GM08714 (cell line): ENCODE measurements around the gene FMOD.
"Not testable (repeated sequence)": the region's sequence is repeated elsewhere in the genome, so short reads cannot be mapped to it uniquely, and the experiment has no call there.

Experiments used
- H3K4me3 ChIP-seq: fragments of 200-500 bp; sonication (Bioruptor generic); 2 replicates; pipeline ENCODE4 v1.5.1; 2014; ENCODE audit warnings: mild to moderate bottlenecking, low read length, inconsistent platforms
- ZNF274 ChIP-seq: IDR thresholded peaks from 2 replicates; pipeline ENCODE4 v1.6.1; 2012; ENCODE audit warnings: mild to moderate bottlenecking, low read depth, low read length

FMOD gene

DNA sequence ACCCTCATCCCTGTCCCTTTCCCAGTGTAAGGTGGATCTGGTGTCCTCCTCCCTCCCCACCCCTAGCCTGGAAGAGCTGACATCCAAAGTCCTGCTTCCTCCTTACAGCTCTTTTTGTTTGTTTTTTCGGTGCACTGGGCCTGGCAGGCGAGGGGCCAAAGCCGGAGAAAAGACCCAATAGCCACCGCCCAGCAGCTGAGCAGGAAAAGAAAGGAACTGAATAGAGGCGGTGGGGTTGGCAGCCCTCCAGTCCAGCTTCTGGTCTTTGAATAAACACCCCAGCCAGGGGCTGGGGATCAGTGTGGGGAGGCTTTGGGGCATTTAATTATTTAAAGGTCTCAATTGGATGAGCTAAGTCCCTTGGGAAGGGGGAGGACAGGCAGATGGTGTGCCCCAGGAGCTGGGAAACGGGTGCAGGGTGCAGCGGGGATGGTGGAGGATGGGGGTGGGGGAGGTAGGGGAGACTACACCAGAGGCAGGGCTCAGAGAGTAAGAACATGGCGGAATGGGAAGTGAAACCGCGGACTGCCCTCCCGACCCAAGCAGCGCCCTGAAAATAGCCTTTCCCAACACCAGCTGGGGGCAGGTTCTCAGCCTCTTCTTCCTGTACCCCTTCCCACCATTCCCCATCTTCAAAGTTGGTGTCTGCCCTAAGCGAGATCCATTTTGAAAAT, 25.4 kb downstream of the FMOD start:
- H3K4me3 ChIP-seq = peak overlapping the region; percentile 37; the same call in 1 of the 2 replicates
- TF ChIP-seq ZNF274 = no peak

DNA sequence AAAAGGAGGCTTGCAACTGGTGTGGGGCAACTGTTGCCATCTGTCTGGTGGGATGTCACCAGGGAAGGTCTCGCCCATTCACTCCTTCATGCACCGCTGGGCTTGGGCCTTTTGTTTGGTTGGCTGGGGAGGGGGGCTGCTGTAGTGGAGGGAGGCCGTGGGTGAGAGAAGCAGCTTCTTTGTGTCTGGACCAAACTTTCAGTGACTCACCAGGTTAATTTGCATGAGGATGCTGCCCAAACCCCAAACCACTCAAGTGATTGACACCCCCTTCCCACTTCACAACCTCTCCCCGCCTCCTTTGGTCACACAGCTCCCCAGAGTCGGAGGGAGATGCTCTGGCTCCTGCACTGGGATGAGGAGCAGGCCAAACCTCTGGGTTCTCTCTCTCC, 25.9 kb downstream of the FMOD start:
- TF ChIP-seq ZNF274 = no peak
- peak overlapping the region; percentile 37; the same call in 1 of the 2 replicates for H3K4me3 ChIP-seq

DNA sequence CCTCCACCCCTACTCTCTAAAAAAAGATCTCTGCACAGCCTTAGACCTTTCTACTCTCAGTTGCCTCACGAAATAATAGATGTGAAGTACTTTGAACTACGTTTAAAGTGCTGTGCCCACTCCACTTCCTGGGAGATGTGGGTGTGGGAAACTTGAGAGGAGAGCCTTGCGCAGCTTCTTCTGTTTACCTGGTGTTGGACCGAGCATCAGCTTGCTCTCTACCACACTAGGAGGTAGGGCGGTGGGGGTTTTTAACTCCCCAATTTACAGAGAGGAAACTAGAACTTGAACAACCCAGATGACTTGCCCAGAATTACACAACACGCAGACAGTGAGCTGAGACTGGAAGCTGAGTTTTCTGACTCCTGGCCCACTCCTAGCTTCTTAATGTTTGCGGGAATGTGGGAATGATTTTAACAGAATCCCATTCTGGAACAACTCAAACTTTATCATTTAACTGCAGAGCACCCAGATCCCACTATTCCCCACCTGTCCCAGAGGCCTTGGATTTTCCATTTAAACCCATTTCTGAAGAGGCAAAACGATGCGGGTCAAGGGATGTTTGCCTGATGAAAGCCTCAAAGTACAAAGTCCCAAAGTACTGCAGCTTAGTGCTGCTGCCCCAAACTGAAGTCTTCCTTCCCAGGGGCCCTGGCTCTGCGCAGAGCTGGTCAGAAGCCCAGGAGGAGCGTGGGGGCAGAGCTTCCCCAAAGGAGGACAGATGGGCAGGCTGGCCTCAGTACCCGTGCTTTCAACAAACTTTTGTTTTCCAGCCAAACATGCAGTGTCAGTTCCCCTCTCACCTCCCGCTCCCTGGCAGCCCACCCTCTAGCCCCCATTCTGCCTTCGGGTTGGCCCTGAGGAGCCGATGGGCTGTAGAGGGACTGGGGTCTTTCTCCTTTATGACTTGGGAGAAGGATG, 26.6 kb downstream of the FMOD start:
- peak overlapping the region; percentile 9; the same call in 1 of the 2 replicates for H3K4me3 ChIP-seq
- TF ChIP-seq ZNF274 = no peak

DNA sequence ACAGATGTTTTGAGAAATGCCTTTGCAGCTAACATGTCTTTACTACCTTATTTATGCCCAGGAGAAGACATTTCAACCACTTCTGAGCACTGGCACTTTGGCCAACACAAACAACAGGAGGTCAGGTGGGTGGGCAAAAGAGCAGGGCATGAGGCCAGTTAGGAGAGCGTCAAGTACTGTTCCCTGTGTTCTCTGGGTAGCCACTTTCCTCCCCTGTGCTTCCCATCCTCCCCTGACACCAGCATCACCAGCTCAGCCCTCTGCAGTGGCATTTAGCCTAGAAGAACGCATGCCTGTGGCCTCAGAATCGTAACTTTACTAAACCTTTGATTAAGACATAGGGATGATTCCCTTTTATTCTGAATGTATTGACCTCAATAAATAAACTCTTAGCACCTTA, 27.3 kb downstream of the FMOD start:
- H3K4me3 ChIP-seq = no peak overlapping the region; the same call in 1 of the 2 replicates

DNA sequence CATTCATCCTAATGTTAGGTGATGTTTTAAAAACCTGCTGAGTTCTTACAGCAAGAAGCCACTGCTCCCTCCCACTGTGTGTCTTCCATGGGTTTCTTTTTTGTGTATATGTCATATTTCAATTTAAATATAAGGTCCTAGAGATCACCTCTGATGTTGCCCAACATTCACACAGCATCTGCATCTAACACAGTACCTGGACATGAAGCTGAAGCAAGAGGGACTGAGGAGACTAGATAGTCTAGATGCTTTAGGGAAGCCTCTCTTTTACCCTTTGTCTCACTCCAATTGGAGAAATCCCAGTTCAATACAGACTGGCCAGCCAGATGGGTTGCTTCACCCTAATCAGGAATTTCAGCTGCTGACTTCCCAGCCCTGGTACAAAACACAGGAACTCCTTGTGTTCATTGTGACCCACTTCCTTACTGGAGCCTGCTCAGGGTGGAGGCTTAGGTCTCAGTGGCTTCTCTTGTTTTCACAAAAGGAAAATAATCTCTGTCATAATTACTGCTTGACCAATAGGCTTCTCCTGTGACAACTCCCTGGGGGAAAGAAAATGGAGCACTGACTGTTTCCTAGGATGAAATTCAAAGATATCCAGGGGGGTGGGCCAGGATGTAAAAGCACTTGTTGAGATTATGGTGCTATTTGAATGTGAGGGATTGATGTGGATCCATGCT, 28.3 kb downstream of the FMOD start:
- H3K4me3 ChIP-seq = no peak overlapping the region
- no peak for TF ChIP-seq ZNF274

More for the DNA sequence above, 27.3 kb downstream of the FMOD start:
- TF ChIP-seq ZNF274 = no peak

DNA sequence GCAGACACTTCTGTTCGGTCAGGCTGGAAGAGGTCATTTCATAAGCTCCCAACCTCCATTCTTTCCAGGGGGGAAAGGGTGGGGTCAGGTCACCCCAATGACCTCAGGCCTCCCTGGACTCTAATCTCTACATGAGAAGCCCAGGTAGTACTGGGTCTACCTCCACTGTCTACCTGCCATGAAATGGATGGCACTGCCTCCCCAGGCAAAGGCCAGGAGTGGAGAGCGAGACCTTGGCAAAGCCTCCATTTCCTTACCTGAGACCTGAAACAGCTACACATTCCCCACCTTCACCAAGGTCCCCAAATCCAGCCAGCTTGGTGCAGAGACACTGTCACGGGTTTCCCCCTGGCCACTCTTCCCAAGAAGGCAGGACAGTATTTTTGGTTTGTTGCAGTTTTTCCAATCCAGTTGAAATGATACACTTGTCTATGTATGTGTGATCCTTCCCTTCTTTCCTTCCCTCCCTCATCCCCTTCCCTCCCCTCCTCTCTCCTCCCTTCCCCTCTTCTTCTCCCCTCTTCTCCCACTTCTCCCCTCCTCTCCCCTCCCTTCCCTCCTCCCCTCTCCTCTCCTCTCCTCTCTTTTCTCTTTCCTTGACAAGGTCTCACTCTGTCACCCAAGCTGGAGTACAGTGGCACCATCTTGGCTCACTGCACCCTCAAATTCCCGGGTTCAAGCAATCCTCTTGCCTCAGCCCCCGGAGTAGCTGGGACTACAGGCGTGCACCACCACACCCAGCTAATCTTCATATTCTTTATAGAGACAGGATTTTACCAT, 29.5 kb downstream of the FMOD start:
- no peak for TF ChIP-seq ZNF274
- no peak overlapping the region; the same call in 1 of the 2 replicates for H3K4me3 ChIP-seq

DNA sequence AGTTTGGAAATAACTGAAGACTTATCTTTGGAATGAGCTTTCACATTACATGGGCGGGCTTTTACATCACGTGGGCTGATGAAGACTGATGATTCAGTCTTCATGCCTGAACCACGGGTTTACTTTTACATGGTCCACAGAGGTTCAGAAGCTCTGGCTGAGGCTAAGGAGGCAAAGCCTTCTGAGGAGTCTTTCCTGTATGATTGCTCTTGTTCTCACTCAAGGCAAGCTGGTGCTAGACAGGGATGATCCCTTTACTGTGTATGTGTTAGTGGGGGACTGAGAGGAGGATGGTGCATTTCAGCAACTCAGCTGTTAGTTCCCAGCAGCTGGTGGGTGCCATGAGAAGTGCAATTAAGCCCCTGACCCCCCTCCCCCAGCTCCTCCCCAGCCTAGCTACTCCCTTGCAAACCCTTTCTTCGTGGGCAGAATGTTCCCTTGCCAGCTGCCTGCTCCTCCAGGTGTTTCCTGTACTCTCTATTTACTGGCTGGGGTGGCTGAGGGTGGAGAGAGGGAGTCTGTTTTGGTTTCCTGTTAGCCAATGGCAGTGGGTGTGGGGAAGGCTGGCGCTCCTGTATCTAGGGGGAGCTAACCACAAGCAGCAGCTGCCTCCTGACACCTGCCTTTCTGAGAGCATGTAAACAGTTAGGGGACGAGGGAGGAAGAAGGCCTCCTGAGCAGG, 30.2 kb downstream of the FMOD start:
- TF ChIP-seq ZNF274 = no peak
- H3K4me3 ChIP-seq = no peak overlapping the region; the same call in 1 of the 2 replicates

DNA sequence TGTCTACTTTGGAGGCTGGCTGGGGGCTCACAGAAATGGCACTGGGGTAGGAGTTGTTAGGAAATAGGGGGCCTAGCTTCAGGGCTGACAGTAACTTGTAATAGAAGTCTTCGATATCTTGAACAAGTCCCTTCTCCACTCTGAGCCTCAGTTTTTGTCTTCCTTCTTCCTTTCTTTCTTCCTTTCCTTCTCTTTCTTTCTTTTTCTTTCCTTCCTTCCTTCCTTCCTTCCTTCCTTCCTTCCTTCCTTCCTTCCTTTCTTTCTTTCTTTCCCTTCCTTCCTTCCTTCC, 32.7 kb downstream of the FMOD start:
- TF ChIP-seq ZNF274 = no peak

DNA sequence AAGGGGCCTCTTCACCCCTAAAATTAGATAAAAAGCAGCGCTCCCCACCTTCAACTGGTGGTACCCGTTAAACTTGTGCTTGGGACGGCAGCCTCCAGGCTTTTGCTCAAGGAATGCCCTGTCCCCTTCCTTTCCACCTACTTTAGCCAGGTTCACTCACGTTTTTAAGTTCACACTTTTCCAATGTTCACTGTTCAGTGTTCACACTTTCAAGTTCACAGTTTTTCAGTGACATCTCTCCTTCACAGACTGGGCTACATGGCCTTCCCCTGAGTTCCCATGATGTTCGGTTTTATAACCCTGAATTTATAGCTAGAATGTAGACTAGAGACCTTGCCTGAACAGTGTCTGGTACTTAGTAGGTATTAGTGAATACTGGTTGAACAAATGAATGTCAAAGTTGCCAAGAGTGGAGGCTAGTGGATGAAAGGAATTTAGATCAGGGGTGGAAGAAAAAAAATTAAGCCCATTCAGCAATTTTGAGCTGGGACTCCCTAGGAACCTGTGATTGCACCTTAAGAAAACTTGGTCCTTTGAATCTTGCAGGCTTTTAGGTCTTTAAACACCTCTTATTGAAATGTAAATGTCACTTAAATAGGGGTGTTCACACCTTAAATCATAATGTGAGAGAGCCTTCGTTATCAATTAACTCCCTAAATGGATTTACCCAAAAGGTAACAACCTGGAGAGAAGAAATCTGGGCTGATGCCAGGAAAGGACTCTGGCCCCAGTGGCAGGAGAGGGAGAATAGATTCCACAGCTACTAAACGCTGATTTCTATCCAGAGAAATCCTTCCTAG, 33.3 kb downstream of the FMOD start:
- H3K4me3 ChIP-seq = no peak overlapping the region
- no peak for TF ChIP-seq ZNF274

More for the DNA sequence above, 32.7 kb downstream of the FMOD start:
- no peak overlapping the region for H3K4me3 ChIP-seq

DNA sequence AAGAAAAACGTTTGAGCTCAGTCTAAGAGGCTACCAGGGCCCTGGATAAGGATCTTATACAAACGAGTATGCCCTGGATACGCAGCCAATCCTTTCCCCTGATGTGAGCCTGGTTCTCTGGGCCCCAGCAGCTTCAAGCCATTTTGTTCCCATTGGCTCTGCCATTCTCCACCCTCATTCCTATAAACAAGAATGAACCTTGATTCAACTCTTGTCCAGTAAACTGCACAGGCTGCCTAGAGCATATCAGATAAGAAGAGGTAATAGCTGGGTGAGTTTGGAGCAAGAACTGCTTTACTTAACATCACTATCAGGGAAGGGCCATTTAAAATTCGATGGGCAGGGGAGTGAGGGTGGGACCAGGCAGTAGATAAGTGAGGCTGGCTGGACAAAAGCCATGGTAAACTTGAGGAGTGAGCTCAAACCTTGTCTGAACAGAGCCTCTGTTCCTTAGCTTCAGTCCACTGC, 34.3 kb downstream of the FMOD start:
- TF ChIP-seq ZNF274 = no peak
- no peak overlapping the region for H3K4me3 ChIP-seq

DNA sequence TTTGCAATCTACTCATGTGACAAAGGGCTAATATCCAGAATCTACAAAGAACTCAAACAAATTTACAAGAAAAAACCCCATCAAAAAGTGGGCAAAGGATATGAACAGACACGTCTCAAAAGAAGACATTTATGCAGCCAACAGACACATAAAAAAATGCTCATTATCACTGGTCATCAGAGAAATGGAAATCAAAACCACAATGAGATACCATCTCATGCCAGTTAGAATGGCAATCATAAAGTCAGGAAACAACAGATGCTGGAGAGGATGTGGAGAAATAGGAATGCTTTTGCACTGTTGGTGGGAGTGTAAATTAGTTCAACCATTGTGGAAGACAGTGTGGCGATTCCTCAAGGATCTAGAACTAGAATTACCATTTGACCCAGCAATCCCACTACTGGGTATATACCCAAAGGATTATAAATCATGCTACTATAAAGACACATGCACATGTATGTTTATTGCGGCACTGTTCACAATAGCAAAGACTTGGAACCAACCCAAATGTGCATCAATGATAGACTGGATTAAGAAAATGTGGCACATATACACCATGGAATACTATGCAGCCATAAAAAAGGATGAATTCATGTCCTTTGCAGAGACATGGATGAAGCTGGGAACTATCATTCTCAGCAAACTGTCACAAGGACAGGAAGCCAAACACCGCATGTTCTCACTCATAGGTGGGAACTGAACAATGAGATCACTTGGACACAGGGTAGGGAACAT, 36.7 kb downstream of the FMOD start:
- H3K4me3 ChIP-seq = not testable (repeated sequence)

DNA sequence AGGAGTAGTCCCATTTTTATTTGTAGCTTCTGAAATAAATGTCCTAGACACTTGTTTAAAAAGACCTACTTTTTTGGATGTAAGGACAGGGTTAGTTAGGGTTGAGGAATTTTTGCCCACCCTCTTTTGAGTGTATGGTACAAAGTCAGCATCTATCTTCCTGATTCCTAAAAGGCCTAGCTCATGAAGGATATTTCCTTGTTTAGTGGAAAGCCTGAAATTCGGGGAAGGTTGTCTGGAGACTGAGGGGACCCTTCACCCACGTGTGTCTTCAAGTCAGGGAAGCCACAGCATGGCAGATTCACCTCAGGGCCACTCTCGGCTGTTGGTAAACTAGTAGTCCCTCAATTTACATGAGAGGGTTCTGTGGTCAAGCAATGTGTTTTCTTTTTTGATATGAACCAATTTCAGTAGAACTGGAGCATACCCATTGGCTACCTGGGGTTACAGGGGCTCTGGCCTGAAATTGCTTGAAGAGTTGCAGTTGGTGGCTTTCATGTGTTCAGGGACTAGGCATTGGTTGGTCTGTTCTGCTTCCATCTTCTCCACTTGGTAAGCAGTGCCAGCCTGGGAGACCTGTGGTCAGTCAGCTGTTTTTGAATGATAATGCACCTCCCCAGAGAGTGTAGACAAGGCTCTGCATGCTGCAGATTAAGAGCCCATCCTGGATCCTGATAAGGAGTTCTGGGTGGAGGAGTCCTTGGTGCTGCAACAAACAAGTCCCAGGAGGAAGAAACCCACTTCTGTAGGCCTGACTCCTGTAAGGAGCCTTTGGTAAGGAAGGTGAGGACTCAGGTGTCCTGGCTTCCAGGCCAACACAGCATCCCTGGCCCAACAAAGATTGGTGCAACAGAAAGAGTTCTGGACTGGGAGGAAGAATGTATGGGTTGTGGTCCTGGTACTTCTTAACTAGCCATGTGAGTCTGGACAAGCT, 39.3 kb downstream of the FMOD start:
- no peak overlapping the region for H3K4me3 ChIP-seq
- TF ChIP-seq ZNF274 = no peak
